GM19468 (cell line): ENCODE data around the gene NFAM1.

Experiments
- ATAC-seq: cut with Tn5 transposase; IDR thresholded peaks from one replicate; pipeline ENCODE4 v1.9.1; 2021; ENCODE audit warnings: mild to moderate bottlenecking, moderate library complexity, moderate number of reproducible peaks; ENCODE audit not compliant: unreplicated experiment; ENCODE audit errors: extremely low read depth

The NFAM1 gene, protein sequence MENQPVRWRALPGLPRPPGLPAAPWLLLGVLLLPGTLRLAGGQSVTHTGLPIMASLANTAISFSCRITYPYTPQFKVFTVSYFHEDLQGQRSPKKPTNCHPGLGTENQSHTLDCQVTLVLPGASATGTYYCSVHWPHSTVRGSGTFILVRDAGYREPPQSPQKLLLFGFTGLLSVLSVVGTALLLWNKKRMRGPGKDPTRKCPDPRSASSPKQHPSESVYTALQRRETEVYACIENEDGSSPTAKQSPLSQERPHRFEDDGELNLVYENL

DNA sequence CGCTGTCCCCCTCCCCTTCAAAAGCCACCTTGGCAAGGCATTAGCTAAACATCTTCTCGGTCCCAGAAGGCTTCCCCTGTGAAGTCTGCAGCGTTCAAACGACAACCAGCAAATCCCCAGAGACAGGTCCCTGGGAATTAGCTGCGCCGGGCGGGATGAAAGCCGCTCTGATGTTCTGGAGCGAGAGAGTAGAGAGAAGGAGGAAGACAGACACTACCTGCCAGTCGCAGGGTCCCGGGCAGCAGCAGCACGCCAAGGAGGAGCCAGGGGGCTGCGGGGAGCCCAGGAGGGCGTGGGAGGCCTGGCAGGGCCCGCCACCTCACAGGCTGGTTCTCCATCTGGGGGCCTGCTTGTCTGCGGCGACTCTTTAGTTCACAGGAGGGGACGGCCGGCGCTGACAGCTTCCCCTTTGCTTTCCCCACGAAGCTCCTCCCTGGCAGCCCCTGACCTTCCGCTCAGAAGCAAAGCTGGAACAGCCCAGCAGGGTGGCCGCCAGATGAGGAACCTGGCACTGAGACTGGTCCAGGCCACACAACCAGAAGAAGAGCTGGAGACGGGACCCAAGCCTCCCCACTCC is at the start of gene NFAM1:
NFAM1 (minus strand) TSS at position 384 of the 577 bp plus-strand sequence; CDS start at position 338, 46 bp downstream.
- no peak for ATAC-seq

DNA sequence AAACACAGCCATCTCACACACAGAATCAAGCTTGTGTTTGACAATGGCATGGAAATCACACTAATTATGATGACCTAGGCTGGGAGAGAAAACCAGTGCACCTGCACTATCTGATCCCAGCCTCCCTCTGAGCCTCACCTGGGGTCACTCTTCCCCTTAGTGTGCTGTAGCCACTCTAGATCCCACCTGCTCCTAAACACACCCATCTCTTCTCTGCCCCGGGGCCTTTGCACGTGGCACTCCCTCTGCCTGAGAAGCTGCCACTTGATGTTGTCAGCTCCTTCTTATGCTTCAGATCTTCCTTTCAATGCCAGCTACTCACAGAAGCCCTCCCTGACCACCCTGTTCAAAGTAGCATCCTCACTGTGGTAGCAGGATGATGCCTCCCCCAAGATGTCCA is 42.9 kb upstream of the NFAM1 start:
- ATAC-seq: no peak

DNA sequence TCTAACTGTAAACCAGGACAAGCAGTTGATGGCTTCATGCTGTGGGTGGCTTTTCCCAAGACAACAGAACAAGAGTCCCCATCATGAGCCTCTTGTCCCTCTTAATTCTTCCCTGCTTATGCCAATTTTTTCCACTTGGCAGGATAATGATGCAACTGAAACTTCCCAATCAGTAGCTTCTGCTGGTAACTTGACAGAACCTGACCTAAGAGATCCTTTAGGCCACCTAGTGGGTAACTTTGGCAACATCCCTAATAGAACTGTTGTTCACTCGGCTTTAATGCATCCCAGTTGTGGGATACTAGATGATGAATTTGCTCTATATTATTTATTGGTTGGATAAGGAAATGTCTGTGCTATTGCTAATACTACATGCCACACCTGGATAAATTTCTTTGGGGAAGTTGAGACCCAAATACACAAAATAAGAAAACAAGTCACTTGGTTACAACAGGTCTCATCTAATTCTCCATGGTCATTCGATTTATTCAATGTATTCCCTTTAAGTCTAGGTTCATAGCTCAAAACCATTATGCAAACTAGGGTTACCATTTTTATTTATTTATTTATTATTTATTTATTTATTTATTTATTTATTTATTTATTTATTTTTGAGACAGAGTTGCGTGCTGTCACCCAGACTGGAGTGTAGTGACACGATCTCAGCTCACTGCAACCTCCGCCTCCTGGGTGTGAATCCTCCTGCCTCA is 41.4 kb upstream of the NFAM1 start:
- ATAC-seq: no peak

DNA sequence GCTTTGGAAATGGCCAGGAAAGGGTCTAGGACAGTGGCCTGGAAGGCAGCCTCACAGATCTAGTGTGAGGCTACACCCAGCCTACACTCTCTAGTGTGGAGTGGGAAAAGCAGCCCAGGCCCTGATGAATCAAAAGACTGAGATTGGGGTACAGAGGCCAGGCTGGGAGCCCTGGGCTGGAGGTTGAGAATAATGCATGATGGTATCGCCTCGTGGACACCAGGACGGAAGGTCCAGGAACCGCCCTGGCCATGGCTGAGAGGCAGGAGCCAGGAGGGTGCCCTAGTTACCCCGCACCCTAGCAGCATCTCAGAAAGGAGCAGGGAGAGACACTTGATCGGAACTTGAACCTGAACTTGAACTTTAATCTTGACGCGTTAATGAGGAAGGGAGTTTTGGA is 40.5 kb upstream of the NFAM1 start:
- no peak for ATAC-seq

DNA sequence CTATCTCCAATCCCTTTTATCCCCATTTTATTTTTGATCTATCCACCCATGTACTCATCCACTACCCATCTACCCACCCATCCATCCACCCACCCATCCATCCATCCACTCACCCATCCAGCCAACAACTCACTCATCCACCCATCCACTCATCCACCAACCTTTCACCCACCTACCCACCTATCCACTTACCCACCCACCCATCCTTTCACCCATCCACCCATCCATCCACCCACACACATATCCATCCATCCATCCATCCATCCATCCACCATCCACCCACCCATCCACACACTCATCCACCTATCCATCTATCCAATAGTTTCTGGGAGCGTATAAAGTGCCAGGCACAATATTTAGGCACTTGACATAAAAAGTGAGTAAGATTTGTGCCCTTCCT is 39.2 kb upstream of the NFAM1 start:
- ATAC-seq: no peak

DNA sequence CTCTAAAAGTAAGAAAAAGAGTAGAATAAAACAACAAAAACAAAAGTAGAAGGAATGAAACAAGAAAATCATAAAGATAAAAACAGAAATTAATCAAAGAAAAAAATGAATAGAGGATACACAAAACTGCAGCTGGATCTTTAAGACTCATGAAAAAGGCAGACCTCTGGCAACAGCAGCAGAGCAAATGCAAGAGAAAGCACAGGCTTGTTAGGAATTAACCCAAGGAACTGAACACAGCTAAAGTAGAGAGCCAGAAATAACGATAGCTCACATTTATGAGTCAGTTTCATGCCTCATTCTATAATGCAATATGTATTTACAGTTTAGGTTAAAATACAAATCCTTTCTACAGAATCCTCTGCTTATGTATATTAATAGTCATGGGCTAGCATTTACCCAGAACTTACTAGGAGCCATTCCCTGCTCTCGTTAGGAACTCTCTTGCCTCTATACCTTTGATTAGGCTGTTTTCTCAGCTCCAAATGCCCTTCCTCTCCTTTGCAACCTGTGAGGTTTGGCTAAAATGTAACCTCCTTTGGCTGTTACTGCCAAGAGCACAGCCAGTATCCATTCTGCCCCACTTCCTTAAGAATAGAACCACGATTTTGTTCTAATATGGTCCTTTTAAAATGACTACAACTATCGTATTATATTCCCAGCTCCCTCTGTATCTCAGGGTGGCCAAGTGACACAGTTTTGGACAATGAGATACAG is 38.3 kb upstream of the NFAM1 start:
- no peak for ATAC-seq

DNA sequence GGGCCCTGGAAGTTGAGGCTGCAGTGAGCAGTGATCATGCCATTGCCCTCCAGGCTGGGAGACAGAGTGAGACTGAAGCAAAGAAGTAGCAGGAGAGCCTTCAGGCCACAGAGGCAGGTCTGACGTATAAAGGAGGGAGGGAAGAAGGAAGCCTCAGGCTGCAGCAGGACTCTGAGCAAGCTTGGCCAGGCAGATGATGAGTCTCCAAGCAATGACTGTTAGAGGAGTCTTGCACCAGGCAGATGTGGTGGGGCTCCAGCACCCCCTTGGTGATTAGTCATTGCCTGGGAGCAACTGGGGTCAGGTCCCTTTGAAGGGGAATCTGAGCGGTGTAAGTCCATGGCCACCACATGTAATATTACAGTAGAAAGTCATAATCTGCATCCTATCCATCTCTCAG is 36.6 kb upstream of the NFAM1 start:
- no peak for ATAC-seq

DNA sequence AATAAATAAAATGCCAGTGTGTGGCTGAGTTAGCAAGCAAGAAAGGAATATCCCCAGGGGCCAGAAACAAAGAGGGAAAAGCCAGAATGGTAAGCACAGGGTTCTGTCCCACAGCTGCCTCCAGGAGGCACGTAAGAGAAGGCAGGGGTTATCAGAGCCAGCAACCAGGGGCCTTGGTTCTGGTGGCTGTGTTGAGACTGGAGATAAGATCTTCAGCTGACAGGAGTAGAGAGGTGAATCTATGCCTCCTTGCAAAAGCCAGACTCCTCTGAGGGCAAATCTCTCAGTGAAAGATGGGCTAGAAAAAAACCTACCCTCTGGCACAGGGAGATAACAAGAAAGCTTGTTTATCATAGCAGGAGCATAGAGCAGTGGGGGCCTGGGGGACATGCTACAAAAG is 29.8 kb upstream of the NFAM1 start:
- no peak for ATAC-seq

DNA sequence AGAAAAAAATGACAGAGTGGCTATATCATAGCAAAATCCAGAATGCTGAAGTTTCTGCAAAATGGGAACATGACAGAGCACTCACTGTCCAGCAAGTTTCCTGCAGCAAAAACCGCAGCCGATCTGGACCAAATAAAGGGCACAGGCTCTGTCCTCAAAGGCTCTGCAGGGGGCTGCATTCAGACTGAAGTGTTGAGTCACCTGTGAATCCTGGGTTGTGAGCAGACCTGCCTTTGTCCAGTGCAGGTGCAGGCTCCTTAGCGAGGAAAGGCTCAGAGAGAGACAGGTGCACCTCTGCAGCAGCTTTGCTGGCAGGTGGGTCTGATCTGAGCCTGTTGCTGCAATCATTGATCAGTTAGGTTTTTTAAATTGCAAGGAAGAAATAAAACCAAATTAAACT is 29.3 kb upstream of the NFAM1 start:
- no peak for ATAC-seq

DNA sequence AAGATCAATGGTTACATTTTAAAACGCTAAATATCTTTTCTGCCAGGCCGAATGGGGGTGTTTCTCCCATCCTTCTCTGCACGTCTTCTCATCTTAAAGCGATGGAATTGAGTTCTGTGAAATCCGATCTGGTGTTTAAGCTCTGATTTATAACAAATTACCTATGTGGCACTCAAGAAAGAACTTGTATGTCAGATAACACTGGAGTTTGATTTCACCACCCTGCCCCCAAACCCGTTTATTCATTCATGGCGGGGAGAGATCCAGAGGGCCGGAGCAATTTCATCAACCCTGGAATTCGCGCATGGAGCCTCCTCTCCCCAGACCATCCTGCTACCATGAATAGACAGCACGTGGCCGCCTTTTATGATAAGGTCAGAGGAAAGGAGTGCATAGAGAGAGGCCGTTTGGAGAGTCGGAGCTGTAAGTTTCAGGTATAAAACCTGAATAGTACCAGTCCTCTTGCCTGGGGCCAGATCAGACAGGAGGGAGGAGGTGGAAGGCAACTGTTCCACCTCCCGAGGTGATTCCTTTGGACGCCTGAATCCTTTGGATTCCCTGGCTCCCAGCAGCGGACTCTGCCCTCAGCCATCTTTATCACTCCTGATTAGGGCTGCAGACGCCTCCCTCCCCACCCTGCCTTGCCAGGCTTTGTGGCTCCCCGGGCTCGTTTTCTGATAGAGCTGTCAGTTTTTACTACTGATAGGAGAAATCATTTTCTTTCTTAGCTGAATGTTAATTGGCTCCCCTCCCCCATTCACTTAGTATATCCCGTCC is 27.3 kb upstream of the NFAM1 start:
- ATAC-seq: no peak

DNA sequence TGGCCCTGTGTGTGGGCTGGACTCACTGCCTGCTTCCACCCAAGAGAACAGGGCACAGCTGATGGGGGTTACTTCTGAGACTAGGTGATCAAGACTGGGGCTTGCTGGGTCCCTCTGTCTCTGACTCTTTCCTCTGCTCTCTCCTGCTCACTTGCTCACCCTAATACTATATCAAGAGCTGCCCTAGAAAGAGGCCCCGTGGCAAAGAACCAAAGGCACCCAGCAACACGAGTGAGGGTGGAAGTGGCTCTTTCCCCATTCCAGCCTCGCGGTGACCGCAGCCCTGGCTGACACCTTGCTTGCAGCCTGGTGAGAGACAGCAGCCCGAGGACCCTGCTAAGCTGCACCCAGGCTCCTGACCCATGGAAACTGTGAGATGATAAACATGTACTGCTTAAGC is 20.7 kb upstream of the NFAM1 start:
- ATAC-seq: no peak

DNA sequence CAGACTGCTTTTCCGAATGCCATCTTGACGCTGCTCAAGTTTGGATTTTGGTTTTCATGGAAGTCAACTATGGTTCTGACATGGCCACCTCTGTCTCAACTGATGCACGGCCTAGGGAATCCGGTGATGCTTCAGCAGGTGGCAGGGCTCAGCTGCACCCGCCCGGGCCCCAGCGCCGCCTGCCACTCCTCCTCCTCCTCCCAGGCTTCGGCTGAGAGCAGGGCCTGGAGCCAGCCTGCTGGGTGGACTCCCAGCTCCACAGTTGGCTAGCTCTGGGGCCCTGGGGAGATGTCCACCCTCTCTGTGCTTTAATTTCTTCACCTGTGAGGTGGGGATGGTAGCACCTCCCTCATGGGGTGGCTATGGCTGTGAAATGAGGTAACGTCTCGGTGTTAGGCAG is 20.3 kb upstream of the NFAM1 start:
- no peak for ATAC-seq

DNA sequence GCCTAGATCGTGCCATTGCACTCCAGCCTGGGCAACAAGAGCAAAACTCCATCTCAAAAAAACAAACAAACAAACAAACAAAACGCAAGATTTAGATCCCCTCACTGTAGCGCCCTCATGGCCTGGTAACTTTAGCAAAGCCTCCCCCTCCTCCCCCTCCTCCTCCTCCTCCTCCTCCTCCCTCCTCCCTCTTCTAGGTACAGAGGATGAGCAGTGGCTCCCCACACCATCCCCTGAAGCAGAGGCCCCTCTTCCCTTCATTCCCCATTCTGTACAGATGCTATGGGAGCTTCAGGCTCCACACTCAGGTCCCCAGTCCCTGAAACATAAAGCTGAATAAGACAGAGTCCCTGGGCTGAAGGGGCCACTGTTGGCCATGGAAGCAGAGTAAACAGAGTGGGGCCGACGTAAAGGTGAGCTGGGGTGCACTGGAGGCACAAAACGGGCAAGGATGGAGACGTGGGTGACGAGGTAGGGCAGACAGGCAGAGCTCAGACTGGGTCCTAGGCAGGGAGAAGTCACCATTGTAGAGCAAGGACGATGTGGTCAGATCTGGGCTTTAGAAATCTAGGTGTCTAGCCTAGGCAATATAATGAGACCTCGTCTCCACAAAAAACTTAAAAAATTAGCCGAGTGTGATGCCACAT is 19.4 kb upstream of the NFAM1 start:
- no peak for ATAC-seq

DNA sequence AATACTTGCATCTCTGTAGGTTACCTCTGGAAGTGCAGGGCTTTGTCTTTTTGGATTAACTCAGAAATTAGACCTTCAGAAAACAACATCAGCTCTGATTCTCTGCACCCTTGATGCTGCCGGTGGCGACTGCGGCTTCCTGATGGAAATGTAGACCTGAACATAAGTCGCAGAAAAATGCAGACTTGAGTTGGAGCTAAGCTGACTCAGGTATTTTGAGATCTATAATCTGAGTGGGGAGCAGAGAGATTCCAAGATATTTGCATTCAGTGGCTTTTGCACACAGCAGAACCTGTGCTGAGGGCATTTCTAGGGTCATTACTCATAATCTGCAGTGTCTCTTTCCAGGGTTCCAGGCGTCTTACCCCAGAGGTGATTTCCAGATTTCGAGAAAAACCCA is 18.7 kb upstream of the NFAM1 start:
- ATAC-seq: no peak

DNA sequence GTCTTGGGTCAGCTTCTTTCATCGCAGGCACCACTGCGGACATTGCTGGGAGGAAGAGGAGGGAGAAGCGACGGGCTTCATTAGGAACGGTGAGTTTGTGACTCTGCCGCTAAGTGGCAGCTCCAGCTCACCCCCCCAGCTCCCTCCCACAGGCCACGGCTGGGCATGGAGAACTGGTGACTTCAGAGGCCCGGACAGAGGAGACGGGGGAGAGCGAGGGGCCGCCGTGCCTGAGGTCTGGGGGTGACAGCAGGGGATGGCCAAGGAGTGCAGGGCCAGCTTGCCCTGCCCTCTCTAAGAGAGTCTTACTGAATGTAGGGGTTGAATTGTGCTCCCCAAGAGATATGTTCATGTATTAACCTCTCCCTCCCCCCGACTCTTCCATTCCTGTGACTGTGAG is 13.9 kb upstream of the NFAM1 start:
- no peak for ATAC-seq

DNA sequence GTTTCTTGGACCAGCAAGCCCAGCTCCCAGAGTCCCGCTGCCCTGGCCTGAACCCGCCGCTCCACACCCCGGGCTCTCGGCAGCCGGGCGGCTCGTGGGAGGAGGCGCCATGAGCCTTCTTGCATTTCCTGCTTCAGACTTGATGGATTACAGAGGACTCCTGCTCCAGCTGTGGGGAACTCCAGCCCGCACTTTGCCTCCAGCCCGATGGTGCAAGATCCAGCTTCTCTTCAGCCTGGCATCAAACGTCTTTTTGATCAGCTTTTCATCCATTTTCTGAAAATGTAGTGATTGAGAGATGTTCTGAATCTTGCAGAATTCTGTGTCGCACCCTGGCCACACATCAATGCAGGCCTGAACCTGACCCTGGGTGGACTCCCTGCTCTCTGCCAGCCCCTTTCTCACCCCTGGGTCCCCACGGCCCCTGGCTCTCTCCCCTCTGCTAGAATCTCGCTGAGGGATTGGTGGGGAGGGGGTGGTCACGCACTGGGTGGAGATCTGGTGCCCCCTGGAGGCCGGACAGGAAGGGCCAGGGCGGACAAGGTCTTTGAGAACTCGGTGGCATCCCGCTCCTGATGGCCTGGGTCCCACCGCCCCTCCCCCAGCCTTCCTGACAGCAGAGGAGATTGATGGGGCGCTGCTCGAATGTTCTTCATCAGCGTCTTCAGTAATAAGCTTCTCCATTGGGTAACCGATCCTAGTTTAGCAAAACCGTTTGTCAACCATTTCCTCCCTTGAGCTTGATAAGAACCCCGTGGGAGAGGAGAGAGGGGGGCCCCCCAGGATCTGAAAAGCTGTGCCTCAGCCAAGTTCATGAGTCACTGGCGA is 12.1 kb upstream of the NFAM1 start:
- no peak for ATAC-seq

DNA sequence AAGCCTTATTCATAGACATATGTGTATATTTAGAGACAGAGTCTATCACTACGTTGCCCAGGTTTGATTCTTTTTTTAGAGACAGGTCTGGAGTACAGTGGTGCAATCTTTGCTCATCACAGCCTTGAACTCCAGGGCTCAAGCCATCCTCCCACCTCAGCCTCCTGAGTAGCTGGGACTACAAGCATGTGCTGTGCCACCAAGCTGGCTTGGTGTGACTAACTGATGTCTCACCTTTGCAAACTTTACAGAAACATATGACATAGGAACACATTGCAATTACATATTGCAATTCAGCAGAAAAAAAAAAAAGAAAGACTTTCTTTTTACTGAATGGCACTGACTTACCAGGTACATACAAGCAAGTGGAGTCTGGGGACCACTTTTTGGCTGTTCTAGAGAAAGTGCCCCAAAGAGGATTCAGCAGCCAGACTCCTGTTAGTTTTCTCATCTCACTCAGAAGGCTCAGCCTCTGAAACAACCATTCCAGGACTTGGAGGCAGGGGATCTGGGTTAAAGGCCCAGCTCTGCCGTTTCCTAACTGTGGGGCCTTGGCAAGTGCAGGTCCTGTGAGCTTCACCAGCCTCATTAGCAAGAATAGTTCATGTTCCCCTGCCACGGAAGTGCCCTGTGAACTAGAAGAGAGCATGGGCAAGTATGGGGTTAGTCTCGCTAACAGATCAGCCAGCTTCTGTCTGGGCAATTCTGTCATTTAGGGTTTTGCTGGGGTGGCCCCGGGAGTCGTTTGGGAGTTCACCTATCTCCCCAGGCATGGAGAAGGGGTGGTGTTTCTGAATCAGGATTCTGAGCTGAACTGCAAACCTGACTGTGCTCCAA is 11.3 kb upstream of the NFAM1 start:
- no peak for ATAC-seq

DNA sequence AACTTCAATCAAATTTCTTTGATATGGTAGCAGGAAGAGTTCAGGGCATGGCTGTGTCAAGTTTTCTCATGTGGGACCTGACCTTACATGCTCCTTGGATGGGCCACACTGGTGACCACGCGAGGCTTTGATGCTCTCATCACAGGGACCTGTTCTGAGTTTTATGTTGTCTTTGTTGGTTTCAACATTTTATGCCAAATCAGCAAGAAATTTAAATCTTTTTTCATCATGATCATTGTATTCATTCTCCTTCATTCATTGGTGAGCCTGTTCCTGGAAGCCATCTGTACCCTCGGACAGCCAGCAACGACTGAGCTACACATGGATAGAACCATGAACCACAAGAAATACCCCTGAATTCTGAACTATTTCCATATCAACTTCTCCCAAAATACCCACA is 10.5 kb upstream of the NFAM1 start:
- no peak for ATAC-seq
